A549 treated with AZD9567 at 1 μM for 4 hours (cell line): ENCODE measurements around the gene NOTCH3. TPM values are rescaled to one million over a fixed set of nuclear protein-coding genes. Genes with fewer than 3 reads are reported as not detected.

Source experiments
- total RNA-seq: library from RNA; stranded (reverse); fragments of 200-300 nt; extraction: Qiagen RNA extraction; gene quantifications from 5 replicates; pipeline ENCODE4 v1.2.3, GENCODE V29; 2022; ENCODE audit not compliant: insufficient read depth

Gene NOTCH3
- total RNA-seq, result 7.6 to 13.4 TPM (median 12.0 TPM) in 5 replicates

GRCh38 chr19:15200553-15201364 is at the start of gene NOTCH3:
NOTCH3 (minus strand) TSS chr19:15200995; CDS start chr19:15200905, 90 bp downstream.

Other genes starting within 250 kb of the NOTCH3 start
- gene SLC1A6, start 221.1 kb downstream of the NOTCH3 start, total RNA-seq, result not detected in 5 replicates
- not detected in 5 replicates for gene CASP14, start 151.5 kb downstream of the NOTCH3 start, total RNA-seq
- gene OR1I1, start 118.8 kb downstream of the NOTCH3 start, total RNA-seq, result not detected in 5 replicates
- 13.1 to 17.7 TPM (median 15.1 TPM) in 5 replicates for gene SYDE1, start 93.6 kb downstream of the NOTCH3 start, total RNA-seq
- gene EPHX3, start 31.5 kb upstream of the NOTCH3 start, total RNA-seq, result 0.06 to 0.16 TPM (median 0.13 TPM) in 4 of 5 replicates, not detected in the other
- gene BRD4, start 131.5 kb upstream of the NOTCH3 start, total RNA-seq, result 21.2 to 27.0 TPM (median 25.8 TPM) in 5 replicates
- gene AKAP8, start 178.8 kb upstream of the NOTCH3 start, total RNA-seq, result 15.9 to 18.8 TPM (median 16.5 TPM) in 5 replicates
- 38.4 to 53.6 TPM (median 40.4 TPM) in 5 replicates for gene AKAP8L, start 218.0 kb upstream of the NOTCH3 start, total RNA-seq
- 19.1 to 23.3 TPM (median 22.4 TPM) in 5 replicates for gene WIZ, start 249.0 kb upstream of the NOTCH3 start, total RNA-seq